Measurements from ENCODE around the gene NFKB2.

NFKB2 gene

DNA sequence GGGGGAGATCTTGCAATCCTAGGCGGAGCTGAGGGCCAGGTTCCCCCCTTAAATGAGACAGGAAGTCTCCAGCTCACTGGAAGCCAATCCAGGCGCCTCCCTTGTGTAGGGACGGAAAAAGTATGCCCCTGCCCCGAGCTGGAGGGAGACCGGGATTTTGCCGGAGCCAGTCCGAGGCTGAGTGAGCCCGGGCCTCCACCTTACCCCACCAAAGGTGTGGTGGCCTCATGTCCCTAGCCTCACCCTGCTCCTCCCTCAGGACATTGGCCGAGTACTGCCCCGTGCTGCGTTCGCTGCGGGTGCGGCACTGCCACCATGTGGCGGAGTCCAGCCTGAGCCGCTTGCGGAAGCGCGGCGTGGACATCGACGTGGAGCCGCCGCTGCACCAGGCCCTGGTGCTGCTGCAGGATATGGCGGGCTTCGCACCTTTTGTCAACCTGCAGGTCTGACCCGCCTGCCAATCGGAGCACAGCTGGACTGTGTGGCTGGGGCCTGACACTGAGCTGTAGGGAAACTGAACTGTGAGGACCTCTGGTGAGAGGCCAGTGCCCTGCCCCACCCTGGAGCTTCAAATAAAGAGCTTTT lies 27.1 kb downstream of the NFKB2 start:
- DNase-seq (ENCODE audit: low spot score), result peak; percentile 53

DNA sequence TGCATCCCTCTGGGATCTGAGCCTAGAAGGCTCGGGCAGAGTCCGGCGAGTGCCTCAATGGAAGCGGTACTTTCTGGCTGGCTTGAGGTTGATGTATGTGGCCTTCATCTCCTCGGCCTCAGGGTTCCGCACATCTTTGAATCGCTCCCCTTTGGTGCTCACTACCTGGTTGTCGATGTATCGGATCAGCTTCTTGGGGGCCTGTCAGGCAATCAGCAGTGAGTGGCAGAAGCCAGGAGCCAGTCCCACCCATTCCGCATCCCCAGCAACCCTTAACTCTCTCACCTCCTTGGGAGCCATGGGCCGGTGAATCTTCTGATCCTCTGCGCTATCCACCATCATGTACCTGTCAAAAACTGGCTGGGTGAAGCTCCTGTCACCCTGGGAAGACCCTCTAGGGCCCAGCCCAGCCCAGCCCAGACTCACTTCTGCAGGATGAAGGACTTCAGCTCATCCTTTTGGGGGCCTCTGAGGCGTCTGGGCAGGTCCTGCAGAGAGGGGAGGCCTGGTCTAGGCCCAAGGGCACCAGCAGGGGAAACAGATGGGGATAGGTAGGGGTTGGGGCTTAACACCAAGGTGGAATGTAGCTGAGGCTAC lies 28.0 kb downstream of the NFKB2 start:
- DNase-seq (ENCODE audit: low spot score), result no peak

DNA sequence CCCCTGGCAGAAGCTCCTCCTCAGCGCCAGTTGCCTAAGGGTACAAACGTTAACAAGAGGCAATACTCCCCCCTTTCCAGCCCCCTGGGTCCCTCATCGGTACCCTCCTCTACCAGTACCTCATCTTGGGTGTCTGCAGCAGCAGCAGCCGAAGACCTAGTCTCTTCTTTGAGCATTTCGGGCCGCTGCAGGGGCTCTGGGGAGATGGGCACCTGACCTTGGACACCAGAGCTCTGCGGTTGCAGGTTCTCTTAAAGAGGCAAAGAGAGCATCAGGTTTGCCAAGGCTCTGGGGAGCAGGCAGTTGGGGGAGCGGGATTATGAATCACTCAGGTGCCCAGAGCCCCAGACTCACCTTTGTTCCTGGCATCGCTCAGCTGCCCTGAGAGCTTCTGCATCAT lies 28.6 kb downstream of the NFKB2 start:
- no peak for DNase-seq (ENCODE audit: low spot score)

DNA sequence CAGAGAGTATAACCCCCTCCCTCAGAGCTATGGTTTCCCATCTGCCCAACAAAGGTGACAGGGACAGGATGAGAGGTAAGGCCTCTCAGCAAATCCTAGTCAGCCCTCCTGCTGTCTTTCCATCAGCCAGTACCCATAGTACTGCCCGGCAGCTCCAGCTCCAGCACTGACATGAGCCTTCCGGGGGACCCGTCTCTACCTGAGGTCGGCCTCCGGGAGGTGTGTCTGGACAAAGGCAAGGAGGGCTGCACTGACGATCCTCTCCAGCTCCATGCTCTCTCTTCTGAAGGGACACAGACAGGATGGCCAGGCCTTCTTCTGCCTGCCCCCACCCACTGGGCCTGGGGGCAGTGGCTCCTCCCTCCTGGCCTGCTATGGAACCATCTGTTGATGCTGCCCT lies 29.4 kb downstream of the NFKB2 start:
- DNase-seq (ENCODE audit: low spot score), result no peak

DNA sequence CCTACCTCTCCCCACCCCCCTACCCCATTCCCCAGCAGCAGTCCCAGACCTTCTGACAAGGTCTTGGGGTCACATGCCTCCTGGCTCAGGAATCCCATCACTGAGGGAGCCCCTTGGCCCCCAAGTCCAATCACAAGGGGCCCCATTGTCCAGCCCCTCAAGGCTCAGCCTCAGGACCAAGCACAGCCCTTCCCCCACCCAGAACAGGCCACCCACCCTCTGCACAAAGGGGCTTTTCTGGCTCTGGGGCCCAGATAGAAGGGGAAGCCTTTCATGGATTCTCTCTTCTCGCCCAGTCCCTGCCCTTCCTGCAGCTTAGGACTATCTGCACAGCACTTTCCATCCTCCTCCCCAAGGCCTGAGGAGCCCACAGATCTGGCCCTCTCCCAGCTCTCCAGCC lies 29.9 kb downstream of the NFKB2 start:
- no peak for DNase-seq (ENCODE audit: low spot score)

DNA sequence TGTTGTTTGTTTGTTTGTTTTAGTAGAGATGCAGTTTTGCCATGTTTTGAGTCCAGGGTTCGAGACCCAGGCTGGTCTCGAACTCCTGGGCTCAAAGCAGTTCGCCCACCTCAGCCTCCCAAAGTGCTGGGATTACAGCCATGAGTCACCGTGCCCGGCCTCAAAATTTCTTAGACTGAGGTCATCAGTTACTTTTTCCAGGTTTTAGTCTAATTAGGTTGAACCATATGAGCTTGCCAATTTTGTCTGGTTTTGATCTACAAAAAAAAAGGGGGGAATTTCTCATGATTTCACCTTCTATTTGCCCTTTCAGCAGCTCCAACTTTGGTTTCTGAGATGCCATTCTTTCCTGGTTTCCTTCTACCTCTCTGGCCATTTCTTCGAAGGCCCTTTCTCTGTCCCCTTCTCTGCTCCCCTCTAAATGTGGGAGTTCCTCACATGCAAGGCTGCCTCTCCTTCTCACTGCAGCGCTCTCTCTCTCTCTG lies 31.3 kb downstream of the NFKB2 start:
- no peak for DNase-seq (ENCODE audit: low spot score)

DNA sequence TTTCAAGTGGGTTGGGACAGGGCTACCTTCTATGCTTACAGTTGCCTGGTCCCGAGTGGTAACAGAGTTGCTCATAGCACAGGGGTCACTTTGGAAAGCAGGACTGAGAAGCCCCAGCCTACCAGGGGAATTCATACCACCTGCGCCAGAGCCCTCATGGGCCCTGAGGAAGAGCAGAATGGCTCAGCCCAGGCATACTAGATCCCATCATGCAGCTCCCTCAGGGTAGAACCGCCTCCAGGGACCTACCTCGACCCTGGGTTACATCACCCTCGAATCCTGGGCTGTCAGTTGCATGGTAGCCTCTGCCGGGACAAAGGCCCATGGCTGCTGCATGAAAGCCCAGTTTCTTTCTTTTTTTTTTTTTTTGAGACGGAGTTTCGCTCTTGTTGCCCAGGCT lies 34.0 kb downstream of the NFKB2 start:
- no peak for DNase-seq (ENCODE audit: low spot score)

DNA sequence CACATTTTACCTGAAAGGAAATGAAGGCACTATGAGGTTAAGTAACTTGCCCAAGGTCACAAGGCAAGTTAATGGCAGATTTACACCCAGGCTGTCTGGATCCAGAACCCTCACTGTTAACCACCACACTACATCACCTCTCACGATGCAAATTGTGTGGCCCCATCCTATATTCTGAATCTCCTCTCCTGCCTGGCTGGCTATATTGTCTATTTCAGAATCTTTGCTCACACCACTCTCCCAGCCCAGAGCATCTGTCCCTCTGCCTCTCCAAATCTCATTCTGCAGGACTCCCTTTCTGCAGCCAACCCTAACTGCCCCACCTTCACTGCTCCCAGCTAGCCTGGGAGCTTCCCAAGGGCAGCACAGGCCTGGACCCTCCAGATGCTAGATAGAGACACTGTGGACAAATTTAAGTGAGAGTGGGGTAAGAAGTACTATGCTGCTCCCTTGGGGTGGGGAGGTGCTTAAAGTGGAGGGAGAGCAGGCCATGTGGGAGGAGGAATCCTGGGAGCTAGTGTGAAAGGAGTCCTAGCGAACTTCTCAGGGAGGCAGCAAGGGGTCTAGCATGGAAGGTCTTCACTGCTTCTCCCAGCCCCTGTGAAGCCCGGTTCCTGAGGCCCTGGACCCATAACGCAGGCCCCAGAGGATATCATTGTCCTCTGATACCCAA lies 36.1 kb downstream of the NFKB2 start:
- no peak for DNase-seq (ENCODE audit: low spot score)

DNA sequence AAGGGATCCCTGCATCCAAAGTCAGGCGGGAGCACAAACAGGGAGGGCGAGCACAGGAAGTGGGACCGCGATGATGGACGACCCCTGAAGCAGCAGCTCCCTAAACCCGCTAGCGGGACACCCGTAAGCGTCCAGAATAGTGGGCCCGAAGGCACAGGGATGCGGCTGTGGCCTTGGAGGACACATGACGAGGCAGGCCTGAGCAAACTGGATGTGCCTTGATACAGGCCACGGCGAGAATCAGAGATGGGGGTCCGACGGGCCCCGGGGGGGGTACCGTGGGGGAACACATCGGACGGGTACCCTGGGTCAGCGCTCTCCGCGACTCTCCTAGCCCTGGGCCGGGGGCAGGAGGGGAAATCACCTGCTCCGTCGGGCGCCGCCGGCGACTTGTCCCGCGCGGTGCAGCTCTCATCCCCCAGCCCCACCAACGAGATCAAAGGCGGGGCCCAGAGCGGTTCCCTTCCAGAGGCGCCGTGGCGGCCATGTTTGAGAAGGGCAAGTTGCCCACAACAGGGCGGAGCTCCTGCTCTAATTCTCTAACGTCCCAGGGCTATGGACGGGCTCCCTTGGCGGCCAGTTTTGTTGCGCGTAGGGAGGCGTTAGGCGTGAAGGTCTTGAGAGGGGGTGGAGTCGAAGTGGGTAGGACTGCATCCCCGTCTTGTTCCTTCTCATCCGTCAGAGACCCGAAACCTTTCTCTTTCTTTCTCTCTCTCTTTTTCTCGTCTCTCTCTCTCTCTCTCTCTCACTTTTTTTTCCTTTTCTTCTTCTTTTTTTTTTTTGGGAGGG lies 36.9 kb downstream of the NFKB2 start, which contains the start of gene CUEDC2:
Gene CUEDC2, minus strand, starts transcription at position 413 of the 789 bp plus-strand sequence. CDS start 7,386 bp downstream, outside the sequence.
- peak; percentile 98 for DNase-seq (ENCODE audit: low spot score)

DNA sequence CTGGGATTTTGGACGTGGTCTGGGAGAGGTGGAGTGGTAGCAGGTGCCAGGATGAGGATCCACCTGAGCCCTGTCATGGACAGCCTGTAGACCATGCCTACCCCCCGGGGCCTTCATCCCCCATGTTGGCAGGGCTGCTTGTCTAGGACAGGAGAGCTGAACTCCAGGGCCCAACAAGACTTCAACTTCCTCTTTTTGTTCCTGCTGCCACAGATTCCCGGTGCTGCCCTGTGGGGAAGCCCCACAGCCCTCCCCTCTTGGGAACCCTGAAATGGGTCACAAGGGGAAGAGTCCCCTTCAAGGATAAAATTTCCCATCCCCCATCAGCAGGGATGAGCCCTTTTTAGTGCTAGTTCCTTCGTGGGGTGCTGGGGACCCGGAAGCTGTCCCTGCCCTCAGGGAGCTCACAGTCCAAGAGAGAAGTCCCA lies 38.1 kb downstream of the NFKB2 start:
- DNase-seq (ENCODE audit: low spot score), result no peak

DNA sequence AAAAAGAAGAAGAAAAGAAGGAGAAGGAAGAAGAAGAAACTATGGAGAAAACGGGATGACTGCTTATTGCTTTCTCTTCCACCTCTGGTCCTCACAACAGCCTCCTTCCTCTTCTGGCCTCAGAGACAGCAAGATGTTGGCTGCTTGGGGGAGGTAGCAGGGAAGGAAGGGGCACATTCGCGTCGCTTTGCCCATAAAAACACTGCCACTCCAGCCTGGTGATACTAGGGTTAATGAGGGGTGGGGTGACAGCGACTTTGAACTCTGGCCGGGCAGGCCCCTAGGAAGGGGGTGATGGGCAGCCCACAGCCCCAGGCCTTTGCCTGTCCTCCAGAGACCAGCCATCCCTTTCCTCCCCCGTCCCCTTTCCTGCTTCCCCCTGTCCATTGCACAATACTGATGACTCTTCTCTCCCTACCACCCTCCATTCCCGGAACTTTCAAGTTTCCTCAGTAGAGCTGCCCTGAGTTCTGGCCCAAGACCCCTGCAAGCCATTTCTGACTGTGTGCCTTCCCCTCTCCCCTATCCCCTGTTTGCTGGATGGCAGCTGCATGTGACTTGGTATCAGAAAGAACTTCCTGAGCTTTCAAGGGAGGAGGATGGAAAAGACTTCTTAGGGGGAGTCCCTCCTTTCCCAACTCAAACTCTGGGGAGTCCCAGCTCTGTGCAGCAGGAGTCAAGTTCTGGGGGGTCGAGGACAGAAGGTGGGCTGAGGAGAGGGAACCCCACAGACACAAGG lies 39.1 kb downstream of the NFKB2 start:
- no peak for DNase-seq (ENCODE audit: low spot score)

DNA sequence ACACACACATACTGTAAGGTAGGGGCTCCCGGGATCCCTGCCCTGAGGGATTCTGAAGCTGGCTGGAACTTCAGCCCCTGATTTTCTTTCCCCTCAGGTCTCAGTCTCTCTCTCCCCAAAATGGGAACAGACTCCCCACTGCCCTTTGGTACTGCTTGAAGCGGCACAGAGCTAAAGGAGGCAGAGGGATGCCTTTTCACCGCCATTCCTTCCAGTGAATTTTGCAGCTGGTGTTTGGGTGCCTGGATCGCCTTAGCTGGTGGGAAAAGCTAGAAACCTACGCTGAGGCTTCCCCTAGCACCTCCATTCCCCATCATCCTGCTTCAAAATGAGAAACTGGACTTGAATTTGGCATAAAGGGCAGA lies 39.6 kb downstream of the NFKB2 start:
- no peak for DNase-seq (ENCODE audit: low spot score)

DNA sequence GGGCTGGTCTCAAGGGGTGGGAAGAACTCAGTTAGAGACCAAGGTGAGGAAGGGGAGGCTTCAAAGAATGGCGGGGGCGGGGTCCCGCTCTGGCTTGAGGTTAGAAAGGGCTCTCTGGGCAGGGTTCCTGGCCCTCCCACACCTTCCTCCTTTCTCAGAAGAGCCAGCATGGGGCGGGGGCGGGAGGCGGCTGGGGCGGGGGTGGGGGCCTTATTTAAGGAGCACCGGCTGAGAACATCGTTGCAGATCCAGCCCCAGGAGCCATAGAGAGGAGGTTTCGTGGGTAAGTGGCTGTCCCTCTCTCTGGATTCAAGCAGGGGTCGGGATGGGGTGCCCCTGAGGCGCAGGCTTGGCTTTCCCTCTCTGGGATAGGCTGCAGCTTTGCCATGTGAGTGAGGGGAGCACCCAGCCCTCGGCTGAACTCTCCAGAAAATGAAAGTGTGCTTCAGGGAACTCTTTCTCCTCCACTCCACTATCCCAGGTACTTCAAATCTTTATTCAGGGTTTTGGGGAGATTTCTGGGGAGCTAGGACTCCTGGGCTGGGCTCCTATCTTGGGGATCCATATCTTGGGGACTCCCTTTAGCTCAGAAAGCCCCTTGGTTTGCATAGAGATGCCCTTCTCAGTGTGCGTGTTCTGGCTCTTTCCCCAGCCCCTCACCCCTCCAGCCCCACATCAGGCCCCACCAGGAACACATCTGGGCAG lies 40.2 kb downstream of the NFKB2 start:
- DNase-seq (ENCODE audit: low spot score), result peak; percentile 50

DNA sequence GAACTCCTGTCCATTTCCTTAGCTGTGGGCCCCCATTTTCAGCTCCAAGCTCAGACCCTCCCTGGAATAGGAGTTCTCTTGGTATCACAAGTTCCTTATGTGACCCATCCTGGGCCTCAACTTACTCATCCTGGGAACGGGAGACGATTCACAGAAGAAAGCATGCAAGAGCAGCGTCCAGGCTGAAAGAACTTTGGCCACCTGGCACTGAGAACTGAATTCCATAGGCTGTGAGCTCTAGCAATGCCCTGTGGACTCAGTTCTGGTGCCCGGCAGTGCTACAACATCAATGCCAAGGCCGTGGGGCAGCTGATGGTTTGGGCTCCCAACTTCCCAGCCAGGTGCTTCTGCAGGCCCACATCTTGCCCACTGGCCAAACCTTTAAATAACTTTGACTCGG lies 40.8 kb downstream of the NFKB2 start:
- no peak for DNase-seq (ENCODE audit: low spot score)

DNA sequence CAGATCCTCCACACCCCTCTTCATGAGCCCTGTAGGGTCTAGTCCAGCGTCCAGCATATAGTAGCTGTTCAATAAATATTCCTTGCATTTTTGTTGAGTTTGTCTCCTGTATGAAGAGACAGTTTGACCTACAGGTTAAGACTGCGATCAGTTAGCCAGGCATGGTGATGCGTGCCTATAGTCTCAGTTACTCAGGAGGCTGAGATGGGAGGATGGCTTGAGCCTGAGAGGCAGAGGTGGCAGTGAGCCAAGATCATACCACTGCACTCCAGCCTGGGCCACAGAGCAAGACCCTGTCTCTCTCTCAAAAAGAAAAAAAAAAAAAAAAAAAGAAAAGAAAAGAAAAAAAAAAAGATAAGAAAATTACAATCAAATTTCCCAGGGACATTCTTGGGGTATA lies 42.0 kb downstream of the NFKB2 start:
- DNase-seq (ENCODE audit: low spot score), result no peak

DNA sequence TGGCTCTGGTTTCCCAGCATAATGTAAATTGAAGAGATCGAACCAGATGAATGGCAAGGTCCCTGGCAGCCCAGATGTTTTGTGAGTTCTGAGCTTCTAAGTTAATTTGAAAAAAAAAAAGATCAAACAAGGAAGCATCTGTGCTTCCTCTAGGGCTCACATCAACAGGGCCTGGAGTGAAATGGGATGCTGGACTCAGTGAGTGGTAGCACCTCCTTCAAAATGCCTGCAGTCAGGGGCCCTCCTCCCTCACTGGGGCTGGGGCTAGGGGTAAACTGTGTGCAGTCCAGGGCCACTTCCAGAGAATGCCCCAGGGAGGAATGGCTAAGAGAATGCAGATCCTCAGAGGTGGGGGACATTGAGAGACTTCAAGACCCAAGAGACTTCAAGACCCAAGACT lies 42.9 kb downstream of the NFKB2 start:
- DNase-seq (ENCODE audit: low spot score), result no peak

DNA sequence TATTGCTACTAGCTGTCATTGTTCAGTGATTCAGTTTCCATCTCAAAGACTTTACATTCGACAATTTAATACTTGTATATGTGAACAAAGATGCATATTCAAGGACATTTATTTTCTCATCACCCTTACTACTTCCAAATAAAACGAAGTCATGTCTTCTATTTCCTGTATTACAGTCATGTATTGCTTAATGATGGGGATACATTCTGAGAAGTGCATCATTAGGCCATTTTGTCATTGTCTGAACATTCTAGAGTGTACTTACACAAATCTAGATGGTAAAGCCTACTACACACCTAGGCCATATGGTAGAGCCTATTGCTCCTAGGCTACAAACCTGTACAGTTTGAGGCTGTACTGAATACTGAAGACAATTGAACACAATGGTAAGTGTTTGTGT lies 49.3 kb downstream of the NFKB2 start:
- no peak for DNase-seq (ENCODE audit: low spot score)

DNA sequence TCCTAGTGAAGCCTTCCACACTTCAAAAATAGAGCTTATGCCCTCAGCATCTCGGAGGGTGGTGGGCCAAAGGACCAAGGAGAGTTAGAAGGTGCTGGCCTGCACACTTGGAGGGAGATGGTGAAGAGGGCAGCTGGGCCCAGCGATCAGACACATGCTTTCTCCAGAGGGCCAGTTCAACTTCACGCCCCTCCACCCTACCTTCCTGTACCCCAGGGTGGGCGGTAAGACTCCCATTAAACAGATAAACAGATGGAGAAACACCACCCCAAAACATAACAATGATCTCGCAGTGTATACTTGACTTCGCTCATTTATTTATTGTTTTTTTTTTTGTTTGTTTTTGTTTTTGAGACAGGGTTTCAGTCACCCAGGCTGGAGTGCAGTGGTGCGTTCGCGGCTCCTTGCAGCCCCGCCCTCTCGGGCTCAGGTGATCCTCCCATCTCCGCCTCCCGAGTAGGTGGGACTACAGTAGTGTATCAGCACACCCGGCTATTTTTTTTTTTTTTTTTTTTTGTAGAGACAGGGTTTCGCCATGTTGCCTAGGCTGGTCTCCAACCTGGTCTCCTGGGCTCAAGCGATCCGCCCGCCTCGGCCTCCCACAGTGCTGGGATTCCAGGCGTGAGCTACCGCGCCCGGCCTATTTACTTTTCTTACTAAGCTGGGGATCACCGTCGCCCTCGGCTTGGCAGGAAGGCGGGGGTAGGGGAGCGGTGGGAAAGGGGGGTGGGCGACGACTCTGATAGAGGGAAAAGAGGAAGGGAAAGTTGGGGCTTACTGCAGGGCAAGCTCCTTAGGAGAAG lies 54.0 kb downstream of the NFKB2 start:
- DNase-seq (ENCODE audit: low spot score), result peak; percentile 90

DNA sequence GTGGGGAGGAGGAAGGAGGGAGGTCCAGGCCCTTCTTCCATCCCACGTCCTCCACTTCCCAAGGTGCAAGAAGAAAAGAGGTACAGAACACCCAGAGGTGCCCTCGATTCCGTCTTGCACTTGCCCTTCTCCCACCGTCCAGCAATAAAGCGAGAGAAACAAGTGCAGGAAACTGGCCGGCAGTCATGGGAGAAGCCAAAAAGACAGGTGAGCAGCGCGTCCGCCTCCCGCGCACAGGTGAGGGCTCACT lies 54.5 kb downstream of the NFKB2 start:
- DNase-seq (ENCODE audit: low spot score), result no peak

DNA sequence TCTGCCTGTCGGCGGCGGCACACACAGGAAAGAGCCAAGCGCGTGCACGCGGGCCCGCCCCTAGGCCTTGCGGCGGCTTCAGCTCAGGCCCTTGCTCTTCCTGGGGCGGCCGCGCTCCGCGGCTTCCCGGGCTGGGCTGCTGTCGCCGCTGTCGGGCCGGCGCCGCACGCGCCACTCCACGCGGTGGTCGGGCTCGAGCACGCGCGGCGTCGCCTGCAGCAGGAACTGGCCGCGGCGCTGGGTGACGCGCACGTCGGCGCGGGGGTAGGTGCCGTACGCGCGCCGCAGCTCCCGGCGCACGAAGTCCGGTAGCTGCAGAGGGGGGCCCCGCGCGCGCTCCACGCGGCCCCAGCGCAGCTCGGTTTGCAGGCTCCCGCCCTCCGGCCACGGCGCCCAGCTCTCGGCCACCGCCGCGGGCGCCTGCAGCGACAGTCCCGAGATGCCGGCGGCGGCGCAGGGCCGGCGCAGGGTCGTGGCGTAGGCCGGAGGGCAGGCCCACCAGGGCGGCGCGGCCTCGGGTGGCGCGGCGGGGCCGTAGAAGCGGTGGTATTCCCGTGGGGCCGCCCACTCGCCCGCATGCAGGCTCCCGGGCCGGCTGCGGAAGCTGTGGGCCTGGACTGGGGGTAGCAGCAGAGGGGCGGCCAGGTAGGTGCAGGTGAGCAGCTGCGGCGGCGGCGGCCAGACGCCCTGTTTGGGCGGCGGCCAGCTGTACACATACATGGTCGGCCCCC lies 55.0 kb downstream of the NFKB2 start:
- peak; percentile 91 for DNase-seq (ENCODE audit: low spot score)
